ENCODE results near the gene LRRC14B. TPM values are rescaled to one million over a fixed set of nuclear protein-coding genes. Genes with fewer than 3 reads are reported as not detected.

LRRC14B gene
- total RNA-seq, 3 donors from 2014 or later (not counting 1 experiment from before 2014, with no cell fraction given) = not detected

DNA sequence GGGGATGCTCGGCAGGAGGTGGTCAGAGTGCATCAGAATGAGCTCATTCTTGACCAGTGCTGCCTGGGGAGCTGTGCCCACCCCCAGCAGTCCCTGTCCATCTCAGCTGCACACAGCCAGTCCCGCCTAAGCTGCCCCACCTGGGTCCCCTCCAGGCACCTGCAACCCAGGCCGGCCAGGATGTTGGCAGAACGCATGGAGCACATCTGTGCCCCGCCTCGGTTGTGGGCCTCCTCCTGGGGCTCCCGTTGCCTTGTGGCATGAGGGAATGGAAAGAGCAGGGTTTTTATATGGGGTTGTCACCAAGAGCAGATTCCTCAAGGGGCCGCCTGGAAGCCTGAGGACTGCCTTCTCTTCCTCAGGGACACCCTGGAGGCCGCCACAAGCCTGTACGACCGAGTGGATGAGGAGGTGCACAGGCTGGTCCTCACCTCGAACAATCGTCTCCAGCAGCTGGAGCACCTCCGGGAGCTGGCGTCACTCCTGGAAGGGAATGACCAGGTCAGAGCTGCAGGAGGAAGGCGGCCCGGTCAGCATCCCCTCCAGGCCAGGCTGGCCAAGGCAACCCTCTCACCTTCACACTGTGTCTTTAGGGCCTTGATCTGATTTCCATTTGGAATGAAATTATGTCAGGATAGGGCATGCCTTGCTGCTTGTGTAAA lies 34.8 kb upstream of the LRRC14B start:
- ATAC-seq (no peak), DNase-seq (no peak)
- H3K4me3 Mint-ChIP-seq = no peak overlapping the region
- intact Hi-C loops (cut with micrococcal nuclease) = no loop called here
- Histone ChIP-seq H3K27me3 (ENCODE audit: control insufficient read depth, insufficient read depth, low read length) (no peaks in the 10 kb centered on the region), H3K4me1 (ENCODE audit: control insufficient read depth, insufficient read depth, low read length) (no peaks in the 10 kb centered on the region), H3K4me3 (ENCODE audit: low read length) (no peak overlapping the region), H3K27ac (ENCODE audit: low read length) (no peak overlapping the region), H3K9me3 (ENCODE audit: control insufficient read depth, insufficient read depth, low read length) (no peaks in the 10 kb centered on the region), H3K36me3 (ENCODE audit: control insufficient read depth, insufficient read depth, low read length) (no peaks in the 10 kb centered on the region)
- 89% methylated on average over 17 of the region's 17 CpGs for WGBS (ENCODE audit: insufficient coverage)
- no peaks in the 10 kb centered on the region for H3K36me3 Mint-ChIP-seq
- peaks cover 11 to 19% of the 10 kb centered on the region in 2 donors for H3K27me3 Mint-ChIP-seq (ENCODE audit: low read depth in 2 of 2)
- no peak overlapping the region for H3K27ac Mint-ChIP-seq
- no peak for TF ChIP-seq CTCF (IDR thresholded peaks at IDR 0.05)
- no peaks in the 10 kb centered on the region for H3K4me1 Mint-ChIP-seq
- H3K9me3 Mint-ChIP-seq = no peaks in the 10 kb centered on the region

- Mint-ChIP-seq H3K36me3 (no peaks in the 10 kb centered on the region), H3K9me3 (no peaks in the 10 kb centered on the region), H3K4me3 (no peak overlapping the region), H3K27me3 (ENCODE audit: low read depth in 2 of 2) (peaks cover 11 to 19% of the 10 kb centered on the region in 2 donors), H3K4me1 (no peaks in the 10 kb centered on the region), H3K27ac (no peak overlapping the region)
- Histone ChIP-seq H3K4me3 (ENCODE audit: low read length) (no peak overlapping the region), H3K27ac (ENCODE audit: low read length) (no peak overlapping the region), H3K4me1 (ENCODE audit: control insufficient read depth, insufficient read depth, low read length) (no peaks in the 10 kb centered on the region), H3K27me3 (ENCODE audit: control insufficient read depth, insufficient read depth, low read length) (no peaks in the 10 kb centered on the region), H3K36me3 (ENCODE audit: control insufficient read depth, insufficient read depth, low read length) (no peaks in the 10 kb centered on the region), H3K9me3 (ENCODE audit: control insufficient read depth, insufficient read depth, low read length) (no peaks in the 10 kb centered on the region)
- DNase-seq (no peak), ATAC-seq (no peak)
- WGBS (ENCODE audit: insufficient coverage) = 90% methylated on average over 12 of the region's 12 CpGs
- intact Hi-C loops (cut with micrococcal nuclease) = no loop called here
- no peak for TF ChIP-seq CTCF (IDR thresholded peaks at IDR 0.05)
These were observed 34.1 kb upstream of the LRRC14B start for GRCh38 chr5:157126-157715.

DNA sequence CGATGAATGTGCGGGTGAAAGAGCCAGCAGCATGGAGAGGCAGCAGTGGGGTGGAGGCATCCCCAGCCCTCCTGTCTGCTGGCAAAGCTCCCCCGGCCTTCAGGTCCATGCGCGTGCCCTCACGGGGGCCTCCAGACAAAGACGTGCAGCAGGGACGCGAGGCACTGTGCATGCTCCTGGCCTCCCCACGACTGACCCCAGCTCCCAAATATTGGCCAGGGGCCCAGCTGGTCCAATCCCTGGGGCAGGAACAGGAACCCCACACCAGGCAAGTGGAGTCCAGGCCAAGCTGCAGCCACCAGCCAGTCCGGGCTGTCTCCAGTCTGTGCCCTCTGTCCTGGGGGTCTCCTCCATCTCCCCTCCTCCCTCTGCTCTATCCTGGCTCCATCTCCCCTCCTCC lies 33.5 kb upstream of the LRRC14B start:
- WGBS (ENCODE audit: insufficient coverage) = 94% methylated on average over 11 of the region's 11 CpGs
- ATAC-seq (no peak), DNase-seq (no peak)
- Mint-ChIP-seq H3K27me3 (ENCODE audit: low read depth in 2 of 2) (peaks cover 8 to 19% of the 10 kb centered on the region in 2 donors), H3K4me1 (no peaks in the 10 kb centered on the region), H3K27ac (no peak overlapping the region), H3K9me3 (no peaks in the 10 kb centered on the region), H3K36me3 (no peaks in the 10 kb centered on the region), H3K4me3 (no peak overlapping the region)
- no peak overlapping the region for H3K4me3 ChIP-seq (ENCODE audit: low read length)
- H3K27ac ChIP-seq (ENCODE audit: low read length) = no peak overlapping the region
- no peaks in the 10 kb centered on the region for H3K4me1 ChIP-seq (ENCODE audit: control insufficient read depth, insufficient read depth, low read length)
- no peaks in the 10 kb centered on the region for H3K27me3 ChIP-seq (ENCODE audit: control insufficient read depth, insufficient read depth, low read length)
- no peaks in the 10 kb centered on the region for H3K9me3 ChIP-seq (ENCODE audit: control insufficient read depth, insufficient read depth, low read length)
- TF ChIP-seq CTCF (IDR thresholded peaks at IDR 0.05) = no peak
- no peaks in the 10 kb centered on the region for H3K36me3 ChIP-seq (ENCODE audit: control insufficient read depth, insufficient read depth, low read length)
- intact Hi-C loops (cut with micrococcal nuclease) = no loop called here
